HCT116 (cell line): ENCODE data around the gene GARIN3. TPM values are rescaled to one million over a fixed set of nuclear protein-coding genes. Genes with fewer than 3 reads are reported as not detected.

Source experiments
- ATAC-seq: fragments of 200-7000 bp; cut with Tn5 transposase; 2 replicates; pipeline ENCODE4 v1.9.1; 2020; ENCODE audit warnings: mild to moderate bottlenecking, moderate library complexity
- BruUV-seq: library from RNA; stranded (reverse); fragments of 400-500 nt; replicated peaks from 2 replicates; lab custom pipeline; 2021; lab: Mats Ljungman, UMichigan
- CTCF ChIA-PET: fragments of 300-600 bp; sonication (Branson Sonifier 250); formaldehyde crosslinking; loops from one replicate; lab custom pipeline; 2021; ENCODE audit warnings: antibody characterized with exemption; lab: Charles Lee
- POLR2A ChIA-PET: fragments of 300-600, 350-600 bp; sonication (Branson Sonifier 250); formaldehyde crosslinking; loops from one replicate; lab custom pipeline; 2021; ENCODE audit warnings: antibody characterized with exemption; lab: Charles Lee
- RAD21 ChIA-PET, 2 experiments: fragments of 300-600 bp; sonication (Branson Sonifier 250); formaldehyde crosslinking; loops; one replicate each; lab custom pipeline; 2023; ENCODE audit warnings: low total read pairs in 2 of 2; ENCODE audit not compliant: uncharacterized antibody in 2 of 2, unreplicated experiment in 2 of 2, low non-redundant PET in 1 of 2; lab: Charles Lee
- DNase-seq: peaks from one replicate; pipeline ENCODE4 v3.0.0-alpha.2; 2010; ENCODE audit warnings: low read depth, low spot score
- H2AFZ ChIP-seq: fragments of 200-600 bp; shearing (Covaris generic), sonication (generic); 2 replicates; pipeline ENCODE4 v1.6.1; 2017; ENCODE audit warnings: low read depth, mixed run types, mixed read lengths, antibody characterized with exemption, low read length; ENCODE audit not compliant: poor library complexity, severe bottlenecking
- H3K27ac ChIP-seq: 2 replicates; pipeline ENCODE4 v1.5.1; 2012; ENCODE audit warnings: low read depth, low read length
- H3K27me3 ChIP-seq: fragments of 200-600 bp; sonication (generic); 2 replicates; pipeline ENCODE4 v1.6.1; 2016; ENCODE audit warnings: mixed run types, low read length, mixed read lengths; ENCODE audit not compliant: insufficient read depth
- H3K36me3 ChIP-seq, 2 experiments: fragments of 200-500 bp in 1 of 2; fragments of 200-600 bp in 1 of 2; sonication (Bioruptor generic) in 1 of 2; sonication (generic) in 1 of 2; 2 replicates each; pipeline versions ENCODE4 v1.5.1 to v1.6.1; 2014 to 2016; ENCODE audit warnings: low read length in 2 of 2, inconsistent platforms in 1 of 2, mixed read lengths in 1 of 2, mixed run types in 1 of 2; ENCODE audit not compliant: insufficient read depth in 2 of 2, control insufficient read depth in 1 of 2
- H3K4me1 ChIP-seq, 2 experiments: fragments of 200-600 bp in 1 of 2; sonication (generic) in 1 of 2; 2 replicates each; pipeline versions ENCODE4 v1.5.1 to v1.6.1; 2012 to 2017; ENCODE audit warnings: low read length in 2 of 2, inconsistent platforms in 1 of 2, mild to moderate bottlenecking in 1 of 2, mixed read lengths in 1 of 2, mixed run types in 1 of 2, moderate library complexity in 1 of 2; ENCODE audit not compliant: insufficient read depth in 2 of 2, control insufficient read depth in 1 of 2
- H3K4me2 ChIP-seq: fragments of 200-600 bp; sonication (generic); 2 replicates; pipeline ENCODE4 v1.6.1; 2017; ENCODE audit warnings: mixed run types, low read length, mixed read lengths
- H3K4me3 ChIP-seq, 2 experiments: fragments of 200-600 bp in 1 of 2; sonication (generic) in 1 of 2; replicated peaks in 1 of 2; 2 replicates each; pipeline ENCODE4 v1.5.1; 2011 to 2016; ENCODE audit warnings: low read length in 2 of 2, control low read depth in 1 of 2, low read depth in 1 of 2, mild to moderate bottlenecking in 1 of 2, mixed read lengths in 1 of 2, mixed run types in 1 of 2
- H3K79me2 ChIP-seq: fragments of 200-600 bp; sonication (generic); 2 replicates; pipeline ENCODE4 v1.6.1; 2017; ENCODE audit warnings: mild to moderate bottlenecking, mixed run types, low read length, moderate library complexity, mixed read lengths; ENCODE audit not compliant: insufficient read depth
- H3K9ac ChIP-seq: fragments of 200-600 bp; sonication (generic); 2 replicates; pipeline ENCODE4 v1.6.1; 2016; ENCODE audit warnings: low read length, mixed read lengths
- H3K9me2 ChIP-seq: fragments of 200-600 bp; sonication (generic), shearing (Covaris generic); 2 replicates; pipeline ENCODE4 v1.6.1; 2017; ENCODE audit warnings: mixed run types, mild to moderate bottlenecking, moderate library complexity; ENCODE audit not compliant: insufficient read depth
- H3K9me3 ChIP-seq, 2 experiments: fragments of 200-500 bp in 1 of 2; fragments of 200-600 bp in 1 of 2; sonication (Bioruptor generic) in 1 of 2; sonication (generic) in 1 of 2; 2 replicates each; pipeline ENCODE4 v1.6.1; 2014 to 2017; ENCODE audit warnings: low read length in 2 of 2, mixed read lengths in 2 of 2, inconsistent platforms in 1 of 2, low read depth in 1 of 2, mild to moderate bottlenecking in 1 of 2, mixed run types in 1 of 2, moderate library complexity in 1 of 2; ENCODE audit not compliant: control insufficient read depth in 1 of 2, insufficient read depth in 1 of 2
- H4K20me1 ChIP-seq: fragments of 200-600 bp; sonication (generic), shearing (Covaris generic); 2 replicates; pipeline ENCODE4 v1.6.1; 2017; ENCODE audit warnings: mixed run types, mild to moderate bottlenecking, moderate library complexity; ENCODE audit not compliant: insufficient read depth
- ELF1 ChIP-seq: IDR thresholded peaks from 2 replicates; pipeline ENCODE4 v1.6.1; 2012; ENCODE audit warnings: low read depth, borderline replicate concordance
- EZH2phosphoT487 ChIP-seq: fragments of 200-600 bp; IDR thresholded peaks from 2 replicates; pipeline ENCODE4 v1.6.1; 2018; ENCODE audit warnings: antibody characterized with exemption, borderline replicate concordance
- FOSL1 ChIP-seq: IDR thresholded peaks from 2 replicates; pipeline ENCODE4 v1.6.1; 2012; ENCODE audit warnings: low read depth
- POLR2A ChIP-seq: IDR thresholded peaks from 2 replicates; pipeline ENCODE4 v1.7.0; 2011; ENCODE audit warnings: borderline replicate concordance; ENCODE audit not compliant: insufficient read depth, insufficient read length; ENCODE audit errors: extremely low read depth
- RAD21 ChIP-seq: IDR thresholded peaks from 2 replicates; pipeline ENCODE4 v1.6.1; 2012; ENCODE audit warnings: low read depth, mild to moderate bottlenecking
- SIN3A ChIP-seq: IDR thresholded peaks from 2 replicates; pipeline ENCODE4 v1.6.1; 2012; ENCODE audit warnings: low read depth
- SP1 ChIP-seq: IDR thresholded peaks from 2 replicates; pipeline ENCODE4 v1.6.1; 2012; ENCODE audit warnings: low read depth
- intact Hi-C: fragments of 100-400 bp; cut with micrococcal nuclease; formaldehyde crosslinking; loops from 2 replicates; pipeline ENCODE4 v1.10.0; 2022
- total RNA-seq: library from RNA; stranded (reverse); gene quantifications from one replicate; pipeline ENCODE4 v1.2.1, GENCODE V29; 2021; ENCODE audit not compliant: unreplicated experiment

The GARIN3 gene
- total RNA-seq, 1 experiment from 2014 or later = not detected

- no peaks in the 10 kb centered on the region for H3K9me3 ChIP-seq
- no peak overlapping the region for H3K4me3 ChIP-seq
- BruUV-seq = no TSS peak
- no peak overlapping the region for H3K9ac ChIP-seq
- H4K20me1 ChIP-seq = no peaks in the 10 kb centered on the region
- intact Hi-C loops = no loop called here
- H3K27me3 ChIP-seq = peaks cover 25% of the 10 kb centered on the region
- H3K4me2 ChIP-seq = no peak overlapping the region
- POLR2A ChIA-PET = no interaction called here
- CTCF ChIA-PET = no interaction called here
- no peak for DNase-seq
- no peak for ATAC-seq
- RAD21 ChIA-PET = no interaction called here
- H3K36me3 ChIP-seq = no peaks in the 10 kb centered on the region
- no peak overlapping the region for H3K27ac ChIP-seq
- H2AFZ ChIP-seq = no peak overlapping the region
- H3K79me2 ChIP-seq = no peaks in the 10 kb centered on the region
- TF ChIP-seq EZH2phosphoT487 (no peak), ELF1 (no peak), SIN3A (no peak), RAD21 (no peak), FOSL1 (no peak)
- no peaks in the 10 kb centered on the region for H3K9me2 ChIP-seq
- no peaks in the 10 kb centered on the region for H3K4me1 ChIP-seq
These were observed 1.2 kb upstream of the GARIN3 start for GRCh38 chr5:157167214-157167621.

GRCh38 chr5:157165668-157166067 is 396 bp downstream of the GARIN3 start:
- BruUV-seq = no TSS peak
- POLR2A ChIA-PET = no interaction called here

More at GRCh38 chr5:157165668-157166067, 396 bp downstream of the GARIN3 start:
- H3K9ac ChIP-seq = no peak overlapping the region
- H2AFZ ChIP-seq = no peak overlapping the region
- intact Hi-C loops = no loop called here
- H3K27me3 ChIP-seq = peaks cover 26% of the 10 kb centered on the region
- no peak overlapping the region for H3K4me2 ChIP-seq
- H3K4me3 ChIP-seq = no peak overlapping the region
- ChIA-PET RAD21 (no interaction called here), CTCF (no interaction called here)
- DNase-seq (no peak), ATAC-seq (no peak)
- no peak overlapping the region for H3K27ac ChIP-seq
- H3K79me2 ChIP-seq = no peaks in the 10 kb centered on the region
- no peaks in the 10 kb centered on the region for H4K20me1 ChIP-seq
- H3K9me3 ChIP-seq = no peaks in the 10 kb centered on the region
- no peak for TF ChIP-seq POLR2A
- no peak for TF ChIP-seq SP1
- no peaks in the 10 kb centered on the region for H3K4me1 ChIP-seq
- H3K36me3 ChIP-seq = no peaks in the 10 kb centered on the region
- no peaks in the 10 kb centered on the region for H3K9me2 ChIP-seq
